ENCODE data around the gene HINFP.

Gene HINFP

DNA sequence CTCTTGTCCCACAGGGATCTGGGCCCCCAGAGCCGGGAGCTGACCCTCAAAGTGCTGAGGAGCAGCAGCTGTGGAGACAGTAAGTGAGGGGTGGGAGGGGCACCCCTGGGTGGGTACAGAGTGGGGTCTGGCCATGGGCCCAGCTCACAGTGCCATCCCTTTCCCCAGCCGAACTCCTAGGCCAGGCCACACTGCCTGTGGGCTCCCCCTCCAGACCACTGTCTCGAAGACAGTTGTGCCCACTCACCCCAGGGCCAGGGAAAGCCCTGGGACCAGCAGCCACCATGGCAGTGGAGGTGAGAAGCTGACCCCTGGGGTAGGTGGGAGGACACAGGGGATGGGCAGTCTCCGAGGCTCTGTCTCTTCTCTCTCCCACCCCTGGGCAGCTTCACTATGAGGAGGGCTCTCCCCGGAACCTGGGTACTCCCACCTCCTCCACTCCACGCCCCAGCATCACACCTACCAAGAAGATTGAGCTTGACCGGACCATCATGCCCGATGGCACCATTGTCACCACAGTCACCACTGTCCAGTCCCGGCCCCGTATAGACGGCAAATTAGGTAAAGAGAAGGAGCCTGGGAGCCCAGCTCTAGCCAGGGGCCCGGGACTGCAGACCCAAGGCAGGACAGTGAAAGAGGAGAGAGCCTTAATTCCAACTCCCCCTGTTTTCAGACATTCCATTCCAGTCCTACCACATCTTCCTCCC is 8.9 kb upstream of the HINFP start:
- no peak for ATAC-seq (ENCODE audit: insufficient read depth, low read depth)
- Histone ChIP-seq H3K36me3 (ENCODE audit: insufficient read depth, low read length) (peaks cover 73% of the 10 kb centered on the region), H3K4me2 (ENCODE audit: insufficient read depth, low read length) (no peak overlapping the region), H4K20me1 (ENCODE audit: insufficient read depth, low read length) (peaks cover 11% of the 10 kb centered on the region; the same call in 1 of the 2 replicates), H3K9ac (ENCODE audit: low read depth, low read length) (no peak overlapping the region), H3K4me3 (ENCODE audit: low read depth in 1 of 2, low read length in 2 of 2) (no peak overlapping the region), H3K9me3 (ENCODE audit: insufficient read depth, low read length, severe bottlenecking) (no peaks in the 10 kb centered on the region), H3K4me1 (ENCODE audit: insufficient read depth, low read length) (peaks cover 25% of the 10 kb centered on the region), H3K79me2 (ENCODE audit: insufficient read depth, low read length) (peaks cover 35% of the 10 kb centered on the region), H3K27me3 (ENCODE audit: insufficient read depth, low read length, poor library complexity) (no peaks in the 10 kb centered on the region), H2AFZ (ENCODE audit: low read depth, low read length) (no peak overlapping the region), H3K27ac (ENCODE audit: low read length) (no peak overlapping the region)
- DNase-seq = no peak
- TF ChIP-seq EZH2 (IDR thresholded peaks at IDR 0.05; ENCODE audit: borderline replicate concordance, low read depth, low read length, severe bottlenecking) = no peak
- TF ChIP-seq, protein P1, sequence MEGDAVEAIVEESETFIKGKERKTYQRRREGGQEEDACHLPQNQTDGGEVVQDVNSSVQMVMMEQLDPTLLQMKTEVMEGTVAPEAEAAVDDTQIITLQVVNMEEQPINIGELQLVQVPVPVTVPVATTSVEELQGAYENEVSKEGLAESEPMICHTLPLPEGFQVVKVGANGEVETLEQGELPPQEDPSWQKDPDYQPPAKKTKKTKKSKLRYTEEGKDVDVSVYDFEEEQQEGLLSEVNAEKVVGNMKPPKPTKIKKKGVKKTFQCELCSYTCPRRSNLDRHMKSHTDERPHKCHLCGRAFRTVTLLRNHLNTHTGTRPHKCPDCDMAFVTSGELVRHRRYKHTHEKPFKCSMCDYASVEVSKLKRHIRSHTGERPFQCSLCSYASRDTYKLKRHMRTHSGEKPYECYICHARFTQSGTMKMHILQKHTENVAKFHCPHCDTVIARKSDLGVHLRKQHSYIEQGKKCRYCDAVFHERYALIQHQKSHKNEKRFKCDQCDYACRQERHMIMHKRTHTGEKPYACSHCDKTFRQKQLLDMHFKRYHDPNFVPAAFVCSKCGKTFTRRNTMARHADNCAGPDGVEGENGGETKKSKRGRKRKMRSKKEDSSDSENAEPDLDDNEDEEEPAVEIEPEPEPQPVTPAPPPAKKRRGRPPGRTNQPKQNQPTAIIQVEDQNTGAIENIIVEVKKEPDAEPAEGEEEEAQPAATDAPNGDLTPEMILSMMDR (IDR thresholded peaks at IDR 0.05; ENCODE audit: borderline replicate concordance, extremely low read depth, low read length, poor library complexity, severe bottlenecking) = no peak

DNA sequence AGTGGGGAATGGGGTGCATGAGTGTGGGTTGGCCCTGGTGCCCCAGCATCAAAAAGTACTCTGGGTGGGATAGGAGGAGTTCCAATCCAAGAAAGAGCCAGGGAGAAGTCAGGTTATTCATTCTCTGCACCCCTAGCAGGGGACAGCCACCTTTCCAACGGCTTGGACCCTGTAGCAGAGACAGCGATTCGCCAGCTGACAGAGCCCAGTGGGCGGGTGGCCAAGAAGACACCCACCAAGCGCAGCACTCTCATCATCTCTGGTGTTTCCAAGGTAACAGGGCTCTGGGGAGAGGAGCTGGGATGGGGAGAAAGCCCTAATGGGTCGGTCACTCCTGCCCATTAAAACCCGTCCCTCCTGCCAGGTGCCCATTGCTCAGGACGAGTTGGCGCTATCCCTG is 7.7 kb upstream of the HINFP start:
- Histone ChIP-seq H2AFZ (ENCODE audit: low read depth, low read length) (no peak overlapping the region), H3K4me2 (ENCODE audit: insufficient read depth, low read length) (no peak overlapping the region), H3K9me3 (ENCODE audit: insufficient read depth, low read length, severe bottlenecking) (no peaks in the 10 kb centered on the region), H3K79me2 (ENCODE audit: insufficient read depth, low read length) (peaks cover 22% of the 10 kb centered on the region), H3K4me1 (ENCODE audit: insufficient read depth, low read length) (peaks cover 18% of the 10 kb centered on the region), H3K36me3 (ENCODE audit: insufficient read depth, low read length) (peaks cover 76% of the 10 kb centered on the region), H3K27me3 (ENCODE audit: insufficient read depth, low read length, poor library complexity) (no peaks in the 10 kb centered on the region), H3K9ac (ENCODE audit: low read depth, low read length) (no peak overlapping the region), H3K27ac (ENCODE audit: low read length) (no peak overlapping the region), H4K20me1 (ENCODE audit: insufficient read depth, low read length) (peaks cover 3% of the 10 kb centered on the region; the same call in 1 of the 2 replicates), H3K4me3 (ENCODE audit: low read depth in 1 of 2, low read length in 2 of 2) (no peak overlapping the region)
- TF ChIP-seq EZH2 (IDR thresholded peaks at IDR 0.05; ENCODE audit: borderline replicate concordance, low read depth, low read length, severe bottlenecking) = no peak
- TF ChIP-seq, protein P1 (IDR thresholded peaks at IDR 0.05; ENCODE audit: borderline replicate concordance, extremely low read depth, low read length, poor library complexity, severe bottlenecking) = no peak
- DNase-seq (no peak), ATAC-seq (ENCODE audit: insufficient read depth, low read depth) (no peak)

DNA sequence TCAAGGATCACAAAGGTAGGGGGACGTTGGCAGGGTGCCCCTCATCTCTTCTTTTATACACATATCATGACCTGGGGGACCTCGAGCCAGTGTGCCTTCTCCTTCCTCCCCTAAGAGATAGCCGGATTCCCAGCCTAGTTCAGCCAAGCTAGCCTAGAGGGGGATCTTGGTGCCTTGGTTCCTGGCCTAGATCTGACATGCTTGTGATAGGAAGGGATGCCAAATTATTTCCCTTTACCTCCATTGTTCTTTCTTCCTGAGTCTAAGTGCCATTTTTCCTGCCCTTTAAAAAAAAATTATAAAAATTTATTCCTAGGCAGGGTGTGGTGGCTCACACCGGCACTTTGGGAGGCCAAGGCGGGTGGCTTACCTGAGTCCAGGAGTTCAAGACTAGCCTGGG is 7.0 kb upstream of the HINFP start:
- Histone ChIP-seq H3K9me3 (ENCODE audit: insufficient read depth, low read length, severe bottlenecking) (no peaks in the 10 kb centered on the region), H3K36me3 (ENCODE audit: insufficient read depth, low read length) (peaks cover 76% of the 10 kb centered on the region), H3K79me2 (ENCODE audit: insufficient read depth, low read length) (peaks cover 16% of the 10 kb centered on the region), H3K27ac (ENCODE audit: low read length) (no peak overlapping the region), H2AFZ (ENCODE audit: low read depth, low read length) (no peak overlapping the region), H3K27me3 (ENCODE audit: insufficient read depth, low read length, poor library complexity) (no peaks in the 10 kb centered on the region), H3K4me1 (ENCODE audit: insufficient read depth, low read length) (peaks cover 12% of the 10 kb centered on the region), H3K4me2 (ENCODE audit: insufficient read depth, low read length) (no peak overlapping the region), H3K4me3 (ENCODE audit: low read depth in 1 of 2, low read length in 2 of 2) (no peak overlapping the region), H3K9ac (ENCODE audit: low read depth, low read length) (no peak overlapping the region), H4K20me1 (ENCODE audit: insufficient read depth, low read length) (0 out of 2 replicates have a peak, but pooled peaks cover 3% of the 10 kb centered on the region)
- ATAC-seq (ENCODE audit: insufficient read depth, low read depth) (no peak), DNase-seq (no peak)
- TF ChIP-seq, protein P1 (IDR thresholded peaks at IDR 0.05; ENCODE audit: borderline replicate concordance, extremely low read depth, low read length, poor library complexity, severe bottlenecking) = no peak
- TF ChIP-seq EZH2 (IDR thresholded peaks at IDR 0.05; ENCODE audit: borderline replicate concordance, low read depth, low read length, severe bottlenecking) = no peak

Measured in DND-41 (cell line).